Globus pallidus (tissue), 1 donor: ENCODE results near the gene PHLDA2.

Experiments
- DNase-seq: peaks from one replicate; pipeline ENCODE4 v3.0.0-alpha.2; 2015; ENCODE audit warnings: low spot score

The PHLDA2 gene

DNA sequence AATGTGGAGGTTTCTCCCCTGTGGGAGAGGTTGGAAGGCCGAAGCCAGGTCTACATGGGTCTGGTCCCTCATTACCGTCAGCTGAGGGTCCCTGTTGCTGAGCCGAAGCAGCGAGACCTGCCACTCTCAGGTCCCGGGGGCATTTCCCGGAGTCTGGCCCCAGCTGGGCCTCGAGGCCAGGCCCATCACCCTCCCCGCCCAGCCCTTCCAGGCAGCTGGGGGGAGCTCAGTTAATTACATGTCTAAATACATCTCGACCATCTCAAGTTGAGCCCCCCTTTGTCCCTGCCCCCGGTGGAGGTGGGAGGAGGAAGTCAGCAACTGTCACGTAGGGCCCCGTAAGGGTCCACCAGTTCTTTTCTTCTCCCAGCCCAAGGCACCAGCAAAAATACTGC, 47.2 kb downstream of the PHLDA2 start:
- no peak for DNase-seq

DNA sequence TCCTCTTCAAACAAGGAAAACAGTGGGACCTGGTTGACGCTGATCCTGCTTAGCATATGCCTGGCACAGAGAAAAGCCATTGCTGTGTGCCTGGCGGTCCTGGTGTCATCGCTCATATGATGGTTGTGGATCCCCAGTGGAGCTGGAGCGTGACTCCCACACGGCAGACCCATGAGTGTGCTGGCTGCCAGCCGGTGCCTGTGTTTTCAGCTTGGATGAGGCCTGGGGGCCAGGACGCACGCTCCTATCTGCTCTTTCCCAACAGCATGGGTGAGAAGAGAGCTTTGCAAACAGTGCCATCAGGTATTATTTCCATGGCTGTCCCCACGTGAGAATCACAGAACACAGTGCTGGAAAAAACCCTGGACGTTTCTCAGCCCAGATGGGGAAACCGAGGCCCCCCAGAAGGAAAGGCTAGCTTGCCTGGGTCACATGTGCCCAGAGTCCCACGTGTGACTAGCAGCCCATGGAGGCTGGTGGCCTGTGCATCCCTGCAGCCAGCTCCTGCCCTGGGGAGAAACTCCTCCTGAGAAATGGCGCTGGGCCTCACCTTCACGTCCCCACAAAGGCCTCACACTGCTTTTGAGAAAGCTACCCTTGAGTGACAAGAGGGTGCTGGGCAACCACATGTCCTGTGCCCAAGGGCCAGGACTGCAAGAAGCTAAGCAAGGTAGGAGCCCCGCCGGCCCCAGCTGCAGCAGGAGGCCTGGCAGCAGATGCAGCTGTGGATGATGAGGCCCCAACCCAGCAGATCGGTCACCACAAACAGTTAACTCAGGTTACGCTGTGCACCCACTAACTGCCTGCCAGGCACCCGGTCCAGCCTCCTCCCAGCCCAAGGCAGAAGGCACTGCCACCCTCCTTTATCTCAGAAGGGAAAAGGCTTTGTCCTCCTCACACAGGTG, 47.9 kb downstream of the PHLDA2 start:
- DNase-seq: no peak

DNA sequence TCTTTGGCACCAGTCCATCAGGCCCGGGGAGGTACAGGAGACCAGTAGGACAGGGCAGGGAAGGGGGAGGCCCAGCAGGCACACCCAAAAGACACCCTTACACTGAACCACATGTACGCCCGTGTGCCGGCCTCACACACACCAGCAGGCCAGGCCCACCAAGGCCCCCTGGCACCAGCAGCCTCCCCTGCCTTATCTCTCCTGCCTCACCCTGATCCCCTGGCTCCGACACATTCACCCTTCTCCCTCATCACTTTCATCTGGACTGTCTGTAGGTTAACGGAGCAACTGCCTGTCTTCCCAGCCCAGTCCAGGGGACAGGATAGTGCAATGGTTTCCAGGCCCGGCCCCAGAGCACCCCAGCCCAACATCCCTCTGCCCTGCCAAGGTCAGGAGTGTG, 48.6 kb downstream of the PHLDA2 start:
- DNase-seq: no peak

- DNase-seq: no peak
Observed at GRCh38 chr11:2878782-2879181, 50.4 kb downstream of the PHLDA2 start.
